HCT116 (cell line): ENCODE data around the gene TK1. TPM values are rescaled to one million over a fixed set of nuclear protein-coding genes. Genes with fewer than 3 reads are reported as not detected.

Experiments used
- ATAC-seq: fragments of 200-7000 bp; cut with Tn5 transposase; 2 replicates; pipeline ENCODE4 v1.9.1; 2020; ENCODE audit warnings: mild to moderate bottlenecking, moderate library complexity
- BruUV-seq: library from RNA; stranded (reverse); fragments of 400-500 nt; replicated peaks from 2 replicates; lab custom pipeline; 2021; lab: Mats Ljungman, UMichigan
- CTCF ChIA-PET: fragments of 300-600 bp; sonication (Branson Sonifier 250); formaldehyde crosslinking; loops from one replicate; lab custom pipeline; 2021; ENCODE audit warnings: antibody characterized with exemption; lab: Charles Lee
- POLR2A ChIA-PET: fragments of 300-600, 350-600 bp; sonication (Branson Sonifier 250); formaldehyde crosslinking; loops from one replicate; lab custom pipeline; 2021; ENCODE audit warnings: antibody characterized with exemption; lab: Charles Lee
- RAD21 ChIA-PET, 2 experiments: fragments of 300-600 bp; sonication (Branson Sonifier 250); formaldehyde crosslinking; loops; one replicate each; lab custom pipeline; 2023; ENCODE audit warnings: low total read pairs in 2 of 2; ENCODE audit not compliant: uncharacterized antibody in 2 of 2, unreplicated experiment in 2 of 2, low non-redundant PET in 1 of 2; lab: Charles Lee
- DNase-seq: peaks from one replicate; pipeline ENCODE4 v3.0.0-alpha.2; 2010; ENCODE audit warnings: low read depth, low spot score
- H2AFZ ChIP-seq: fragments of 200-600 bp; shearing (Covaris generic), sonication (generic); 2 replicates; pipeline ENCODE4 v1.6.1; 2017; ENCODE audit warnings: low read depth, mixed run types, mixed read lengths, antibody characterized with exemption, low read length; ENCODE audit not compliant: poor library complexity, severe bottlenecking
- H3K27ac ChIP-seq: 2 replicates; pipeline ENCODE4 v1.5.1; 2012; ENCODE audit warnings: low read depth, low read length
- H3K27me3 ChIP-seq: fragments of 200-600 bp; sonication (generic); 2 replicates; pipeline ENCODE4 v1.6.1; 2016; ENCODE audit warnings: mixed run types, low read length, mixed read lengths; ENCODE audit not compliant: insufficient read depth
- H3K36me3 ChIP-seq, 2 experiments: fragments of 200-500 bp in 1 of 2; fragments of 200-600 bp in 1 of 2; sonication (Bioruptor generic) in 1 of 2; sonication (generic) in 1 of 2; 2 replicates each; pipeline versions ENCODE4 v1.5.1 to v1.6.1; 2014 to 2016; ENCODE audit warnings: low read length in 2 of 2, inconsistent platforms in 1 of 2, mixed read lengths in 1 of 2, mixed run types in 1 of 2; ENCODE audit not compliant: insufficient read depth in 2 of 2, control insufficient read depth in 1 of 2
- H3K4me1 ChIP-seq, 2 experiments: fragments of 200-600 bp in 1 of 2; sonication (generic) in 1 of 2; 2 replicates each; pipeline versions ENCODE4 v1.5.1 to v1.6.1; 2012 to 2017; ENCODE audit warnings: low read length in 2 of 2, inconsistent platforms in 1 of 2, mild to moderate bottlenecking in 1 of 2, mixed read lengths in 1 of 2, mixed run types in 1 of 2, moderate library complexity in 1 of 2; ENCODE audit not compliant: insufficient read depth in 2 of 2, control insufficient read depth in 1 of 2
- H3K4me2 ChIP-seq: fragments of 200-600 bp; sonication (generic); 2 replicates; pipeline ENCODE4 v1.6.1; 2017; ENCODE audit warnings: mixed run types, low read length, mixed read lengths
- H3K4me3 ChIP-seq, 2 experiments: fragments of 200-600 bp in 1 of 2; sonication (generic) in 1 of 2; replicated peaks in 1 of 2; 2 replicates each; pipeline ENCODE4 v1.5.1; 2011 to 2016; ENCODE audit warnings: low read length in 2 of 2, control low read depth in 1 of 2, low read depth in 1 of 2, mild to moderate bottlenecking in 1 of 2, mixed read lengths in 1 of 2, mixed run types in 1 of 2
- H3K79me2 ChIP-seq: fragments of 200-600 bp; sonication (generic); 2 replicates; pipeline ENCODE4 v1.6.1; 2017; ENCODE audit warnings: mild to moderate bottlenecking, mixed run types, low read length, moderate library complexity, mixed read lengths; ENCODE audit not compliant: insufficient read depth
- H3K9ac ChIP-seq: fragments of 200-600 bp; sonication (generic); 2 replicates; pipeline ENCODE4 v1.6.1; 2016; ENCODE audit warnings: low read length, mixed read lengths
- H3K9me2 ChIP-seq: fragments of 200-600 bp; sonication (generic), shearing (Covaris generic); 2 replicates; pipeline ENCODE4 v1.6.1; 2017; ENCODE audit warnings: mixed run types, mild to moderate bottlenecking, moderate library complexity; ENCODE audit not compliant: insufficient read depth
- H3K9me3 ChIP-seq, 2 experiments: fragments of 200-500 bp in 1 of 2; fragments of 200-600 bp in 1 of 2; sonication (Bioruptor generic) in 1 of 2; sonication (generic) in 1 of 2; 2 replicates each; pipeline ENCODE4 v1.6.1; 2014 to 2017; ENCODE audit warnings: low read length in 2 of 2, mixed read lengths in 2 of 2, inconsistent platforms in 1 of 2, low read depth in 1 of 2, mild to moderate bottlenecking in 1 of 2, mixed run types in 1 of 2, moderate library complexity in 1 of 2; ENCODE audit not compliant: control insufficient read depth in 1 of 2, insufficient read depth in 1 of 2
- H4K20me1 ChIP-seq: fragments of 200-600 bp; sonication (generic), shearing (Covaris generic); 2 replicates; pipeline ENCODE4 v1.6.1; 2017; ENCODE audit warnings: mixed run types, mild to moderate bottlenecking, moderate library complexity; ENCODE audit not compliant: insufficient read depth
- CBX3 ChIP-seq: IDR thresholded peaks from 2 replicates; pipeline ENCODE4 v1.6.1; 2012; ENCODE audit warnings: low read depth
- CTCF ChIP-seq, 3 experiments: fragments of 200-600 bp in 1 of 3; sonication (generic) in 1 of 3; IDR thresholded peaks in 2 of 3; conservative IDR thresholded peaks in 1 of 3; 2 replicates each; pipeline ENCODE4 v1.5.1; 2012 to 2017; ENCODE audit warnings: low read depth in 2 of 3, low read length in 2 of 3, antibody characterized with exemption in 1 of 3, borderline replicate concordance in 1 of 3, control low read depth in 1 of 3, mild to moderate bottlenecking in 1 of 3, mixed read lengths in 1 of 3, mixed run types in 1 of 3, moderate library complexity in 1 of 3; ENCODE audit not compliant: insufficient read depth in 1 of 3
- ELF1 ChIP-seq: IDR thresholded peaks from 2 replicates; pipeline ENCODE4 v1.6.1; 2012; ENCODE audit warnings: low read depth, borderline replicate concordance
- MAX ChIP-seq: IDR thresholded peaks from 2 replicates; pipeline ENCODE4 v1.6.1; 2012
- POLR2A ChIP-seq: IDR thresholded peaks from 2 replicates; pipeline ENCODE4 v1.7.0; 2011; ENCODE audit warnings: borderline replicate concordance; ENCODE audit not compliant: insufficient read depth, insufficient read length; ENCODE audit errors: extremely low read depth
- POLR2AphosphoS5 ChIP-seq: IDR thresholded peaks from 2 replicates; pipeline ENCODE4 v1.6.1; 2011; ENCODE audit warnings: mild to moderate bottlenecking, low read depth, low read length, moderate library complexity
- SP1 ChIP-seq: IDR thresholded peaks from 2 replicates; pipeline ENCODE4 v1.6.1; 2012; ENCODE audit warnings: low read depth
- SRF ChIP-seq: IDR thresholded peaks from 2 replicates; pipeline ENCODE4 v1.6.1; 2012; ENCODE audit warnings: low read depth
- ZBTB33 ChIP-seq: IDR thresholded peaks from 2 replicates; pipeline ENCODE4 v1.6.1; 2011; ENCODE audit warnings: mild to moderate bottlenecking, low read length, moderate library complexity; ENCODE audit not compliant: insufficient replicate concordance; ENCODE audit errors: extremely low read depth
- ZFX ChIP-seq: fragments of 450-650 bp; IDR thresholded peaks from 2 replicates; pipeline ENCODE4 v1.6.1; 2017
- intact Hi-C: fragments of 100-400 bp; cut with micrococcal nuclease; formaldehyde crosslinking; loops from 2 replicates; pipeline ENCODE4 v1.10.0; 2022
- total RNA-seq: library from RNA; stranded (reverse); gene quantifications from one replicate; pipeline ENCODE4 v1.2.1, GENCODE V29; 2021; ENCODE audit not compliant: unreplicated experiment

TK1 gene
- total RNA-seq, 1 experiment from 2014 or later: 315 TPM

- ChIA-PET RAD21 (no interaction called here), CTCF (no interaction called here), POLR2A (no interaction called here)
- TF ChIP-seq POLR2AphosphoS5 (no peak), CBX3 (no peak), MAX (no peak), CTCF (IDR thresholded peaks at IDR 0.05 in 2 of 3, conservative IDR thresholded peaks at IDR 0.05 in 1 of 3; ENCODE audit: borderline replicate concordance in 1 of 3, insufficient read depth in 1 of 3, low read depth in 2 of 3, low read length in 2 of 3) (no peak), ELF1 (no peak), ZFX (no peak), SP1 (no peak), POLR2A (no peak), ZBTB33 (no peak), SRF (no peak)
- DNase-seq: no peak
- Histone ChIP-seq H3K79me2 (no peaks in the 10 kb centered on the region), H3K9ac (no peak overlapping the region), H3K9me2 (no peaks in the 10 kb centered on the region), H3K9me3 (no peaks in the 10 kb centered on the region), H4K20me1 (no peaks in the 10 kb centered on the region), H3K4me2 (no peak overlapping the region), H3K27me3 (no peaks in the 10 kb centered on the region), H2AFZ (no peak overlapping the region), H3K27ac (no peak overlapping the region), H3K4me3 (no peak overlapping the region), H3K36me3 (no peaks in the 10 kb centered on the region), H3K4me1 (peaks cover 8 to 12% of the 10 kb centered on the region in 2 experiments)
- intact Hi-C loops: no loop called here
- no TSS peak for BruUV-seq
- no peak for ATAC-seq
These were observed 31.7 kb downstream of the TK1 start for GRCh38 chr17:78154903-78155811.
